OCI-LY1 (cell line): ENCODE data around the gene TRIM68.

Experiments
- CTCF ChIP-seq: fragments of 200-600 bp; sonication (generic), shearing (Covaris generic); IDR thresholded peaks from 2 replicates; pipeline ENCODE4 v1.5.1; 2017; ENCODE audit warnings: mild to moderate bottlenecking, antibody characterized with exemption, low read length, moderate library complexity, mixed read lengths
- EZH2 ChIP-seq: fragments of 200-600 bp; sonication (generic), shearing (Covaris generic); IDR thresholded peaks from 2 replicates; pipeline ENCODE4 v1.8.0; 2017; ENCODE audit warnings: borderline replicate concordance, mixed run types, mild to moderate bottlenecking, antibody characterized with exemption, low read length, moderate library complexity, mixed read lengths

GRCh38 chr11:4637662-4638047 lies 29.6 kb upstream of the TRIM68 start:
- TF ChIP-seq CTCF (no peak), EZH2 (no peak)
